HepG2 (cell line): ENCODE measurements around the gene MIA2. TPM values are rescaled to one million over a fixed set of nuclear protein-coding genes. Genes with fewer than 3 reads are reported as not detected.

Experiments
- ATF4 ChIP-seq, 2 experiments: fragments of 450-650 bp in 1 of 2; sonication (generic) in 1 of 2; formaldehyde crosslinking; IDR thresholded peaks; 2 replicates each; pipeline versions ENCODE4 v1.5.0 to v1.8.0; 2020 to 2022; ENCODE audit warnings: mild to moderate bottlenecking in 1 of 2, missing genetic modification reagents in 1 of 2
- DNMT3B ChIP-seq: conservative IDR thresholded peaks from 2 replicates; pipeline ENCODE4 v1.6.1; 2016; ENCODE audit warnings: missing biosample characterization, control low read depth
- FIP1L1 ChIP-seq: fragments of 200-400 bp; formaldehyde crosslinking; IDR thresholded peaks from 2 replicates; pipeline ENCODE4 v1.6.1; 2018; ENCODE audit warnings: low read depth, mild to moderate bottlenecking, low read length, moderate library complexity, borderline replicate concordance; ENCODE audit not compliant: insufficient read depth
- MED8 ChIP-seq: sonication (generic); formaldehyde crosslinking; IDR thresholded peaks from 2 replicates; pipeline ENCODE4 v1.8.1; 2023; ENCODE audit warnings: mild to moderate bottlenecking, missing genetic modification reagents; ENCODE audit not compliant: insufficient replicate concordance
- NBN ChIP-seq: fragments of 450-650 bp; conservative IDR thresholded peaks from 2 replicates; pipeline ENCODE4 v1.6.1; 2017
- NFKBIZ ChIP-seq: IDR thresholded peaks from 2 replicates; pipeline ENCODE4 v1.6.1; 2018; ENCODE audit warnings: missing genetic modification reagents, missing compliant biosample characterization
- SIX1 ChIP-seq: sonication (generic); formaldehyde crosslinking; IDR thresholded peaks from 2 replicates; pipeline ENCODE4 v1.4.0; 2020; ENCODE audit warnings: missing genetic modification reagents, borderline replicate concordance
- TSC22D2 ChIP-seq: sonication (generic); formaldehyde crosslinking; IDR thresholded peaks from 2 replicates; pipeline ENCODE4 v1.5.1; 2020; ENCODE audit warnings: missing genetic modification reagents, mild to moderate bottlenecking, borderline replicate concordance
- ZBTB8A ChIP-seq: sonication (generic); formaldehyde crosslinking; IDR thresholded peaks from 2 replicates; pipeline ENCODE4 v1.4.0; 2020; ENCODE audit warnings: mild to moderate bottlenecking, low read depth, missing genetic modification reagents, borderline replicate concordance
- ZFX ChIP-seq: sonication (generic); formaldehyde crosslinking; IDR thresholded peaks from 2 replicates; pipeline ENCODE4 v1.4.0; 2020; ENCODE audit warnings: mild to moderate bottlenecking, low read depth, missing genetic modification reagents, moderate library complexity
- ZNF407 ChIP-seq: sonication (generic); formaldehyde crosslinking; IDR thresholded peaks from one replicate; pipeline ENCODE4 v1.5.1; 2020; ENCODE audit warnings: mild to moderate bottlenecking, missing genetic modification reagents; ENCODE audit errors: not compliant biosample characterization
- ZNF790 ChIP-seq: sonication (generic); formaldehyde crosslinking; IDR thresholded peaks from 2 replicates; pipeline ENCODE4 v1.8.0; 2022; ENCODE audit warnings: missing genetic modification reagents, mild to moderate bottlenecking, borderline replicate concordance
- ZSCAN25 ChIP-seq: sonication (generic); formaldehyde crosslinking; IDR thresholded peaks from 2 replicates; pipeline ENCODE4 v1.8.0; 2022; ENCODE audit warnings: mild to moderate bottlenecking, missing genetic modification reagents
- polyA plus RNA-seq, 8 experiments: library from polyadenylated mRNA; depleted of rRNA in 3 of 8; stranded (reverse) in 7 of 8; unstranded in 1 of 8; fragments of >200 nt; fragmentation: Illumina TruSeq in 4 of 8; extraction: Trizol in 4 of 8; gene quantifications; 2 replicates each; pipeline versions ENCODE4 v1.2.1 to v1.2.3, GENCODE V29; 2011 to 2016; ENCODE audit warnings: low read depth in 4 of 8, missing spikeins in 1 of 8, mixed read lengths in 1 of 8; ENCODE audit not compliant: insufficient read depth in 1 of 8
- total RNA-seq, 5 experiments: library from RNA; depleted of rRNA; stranded (reverse); fragments of >200 nt; fragmentation: Illumina TruSeq; extraction: Trizol; gene quantifications; 2 replicates each; pipeline ENCODE4 v1.2.3, GENCODE V29; 2016; ENCODE audit warnings: low read depth in 1 of 5
- TF ChIP-seq, protein P1 (sequence below): sonication (generic); formaldehyde crosslinking; IDR thresholded peaks from 2 replicates; pipeline ENCODE4 v1.4.0; 2020; ENCODE audit warnings: missing genetic modification reagents, borderline replicate concordance
- TF ChIP-seq, protein P2 (sequence below): sonication (generic); formaldehyde crosslinking; IDR thresholded peaks from 2 replicates; pipeline ENCODE4 v1.4.0; 2020; ENCODE audit warnings: missing genetic modification reagents

Gene MIA2
- total and polyA plus RNA-seq, 2 of the 13 experiments (the other 11 are each of a cell fraction or from before 2014, with no cell fraction given) = 134 to 158 TPM

GRCh38 chr14:39184628-39185255, 49.0 kb upstream of the MIA2 start (continued):
- TF ChIP-seq, protein P1, sequence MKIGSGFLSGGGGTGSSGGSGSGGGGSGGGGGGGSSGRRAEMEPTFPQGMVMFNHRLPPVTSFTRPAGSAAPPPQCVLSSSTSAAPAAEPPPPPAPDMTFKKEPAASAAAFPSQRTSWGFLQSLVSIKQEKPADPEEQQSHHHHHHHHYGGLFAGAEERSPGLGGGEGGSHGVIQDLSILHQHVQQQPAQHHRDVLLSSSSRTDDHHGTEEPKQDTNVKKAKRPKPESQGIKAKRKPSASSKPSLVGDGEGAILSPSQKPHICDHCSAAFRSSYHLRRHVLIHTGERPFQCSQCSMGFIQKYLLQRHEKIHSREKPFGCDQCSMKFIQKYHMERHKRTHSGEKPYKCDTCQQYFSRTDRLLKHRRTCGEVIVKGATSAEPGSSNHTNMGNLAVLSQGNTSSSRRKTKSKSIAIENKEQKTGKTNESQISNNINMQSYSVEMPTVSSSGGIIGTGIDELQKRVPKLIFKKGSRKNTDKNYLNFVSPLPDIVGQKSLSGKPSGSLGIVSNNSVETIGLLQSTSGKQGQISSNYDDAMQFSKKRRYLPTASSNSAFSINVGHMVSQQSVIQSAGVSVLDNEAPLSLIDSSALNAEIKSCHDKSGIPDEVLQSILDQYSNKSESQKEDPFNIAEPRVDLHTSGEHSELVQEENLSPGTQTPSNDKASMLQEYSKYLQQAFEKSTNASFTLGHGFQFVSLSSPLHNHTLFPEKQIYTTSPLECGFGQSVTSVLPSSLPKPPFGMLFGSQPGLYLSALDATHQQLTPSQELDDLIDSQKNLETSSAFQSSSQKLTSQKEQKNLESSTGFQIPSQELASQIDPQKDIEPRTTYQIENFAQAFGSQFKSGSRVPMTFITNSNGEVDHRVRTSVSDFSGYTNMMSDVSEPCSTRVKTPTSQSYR = no peak
- TF ChIP-seq ZNF790 (CRISPR knock-in tag) (no peak), NFKBIZ (CRISPR knock-in tag) (0 out of 2 replicates have a peak, but pooled peaks have one; percentile 24), SIX1 (CRISPR knock-in tag) (no peak), ZFX (CRISPR knock-in tag) (no peak), MED8 (no peak), ZBTB8A (CRISPR knock-in tag) (no peak), FIP1L1 (no peak), ZSCAN25 (CRISPR knock-in tag) (0 out of 2 replicates have a peak, but pooled peaks have one; percentile 31), ATF4 (CRISPR knock-in tag; IDR thresholded peaks at IDR 0.05) (peak in 1 of 2 experiments; percentile 22; a peak in 1 of 4 replicates), ZNF407 (CRISPR knock-in tag) (no peak), TSC22D2 (CRISPR knock-in tag) (0 out of 2 replicates have a peak, but pooled peaks have one; percentile 43), NBN (no peak), DNMT3B (CRISPR knock-in tag) (no peak)
- TF ChIP-seq, protein P2, sequence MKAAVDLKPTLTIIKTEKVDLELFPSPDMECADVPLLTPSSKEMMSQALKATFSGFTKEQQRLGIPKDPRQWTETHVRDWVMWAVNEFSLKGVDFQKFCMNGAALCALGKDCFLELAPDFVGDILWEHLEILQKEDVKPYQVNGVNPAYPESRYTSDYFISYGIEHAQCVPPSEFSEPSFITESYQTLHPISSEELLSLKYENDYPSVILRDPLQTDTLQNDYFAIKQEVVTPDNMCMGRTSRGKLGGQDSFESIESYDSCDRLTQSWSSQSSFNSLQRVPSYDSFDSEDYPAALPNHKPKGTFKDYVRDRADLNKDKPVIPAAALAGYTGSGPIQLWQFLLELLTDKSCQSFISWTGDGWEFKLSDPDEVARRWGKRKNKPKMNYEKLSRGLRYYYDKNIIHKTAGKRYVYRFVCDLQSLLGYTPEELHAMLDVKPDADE (CRISPR knock-in tag) = no peak
